PC-9 (cell line): ENCODE results near the gene TEX51. TPM values are rescaled to one million over a fixed set of nuclear protein-coding genes. Genes with fewer than 3 reads are reported as not detected.

Experiments used
- BruUV-seq: library from RNA; stranded (reverse); fragments of 400-500 nt; replicated peaks from 2 replicates; lab custom pipeline; 2021; lab: Mats Ljungman, UMichigan
- CTCF ChIA-PET: fragments of 300-600 bp; sonication (Branson Sonifier 250); formaldehyde crosslinking; loops from one replicate; lab custom pipeline; 2022; ENCODE audit warnings: antibody characterized with exemption; lab: Charles Lee
- POLR2A ChIA-PET: fragments of 300-600 bp; sonication (Branson Sonifier 250); formaldehyde crosslinking; loops from one replicate; lab custom pipeline; 2022; ENCODE audit warnings: antibody characterized with exemption; ENCODE audit not compliant: unreplicated experiment; lab: Charles Lee
- DNase-seq, 2 experiments: peaks; one replicate each; pipeline versions ENCODE4 v3.0.0 to v3.0.0-alpha.2; 2015 to 2022; ENCODE audit warnings: mixed read lengths in 1 of 2
- H2AFZ ChIP-seq: fragments of 200-600 bp; sonication (generic); 2 replicates; pipeline ENCODE4 v1.8.1; 2017; ENCODE audit warnings: antibody characterized with exemption
- H3F3A ChIP-seq: fragments of 200-600 bp; sonication (generic); 2 replicates; pipeline ENCODE4 v1.8.1; 2017; ENCODE audit warnings: antibody characterized with exemption, mild to moderate bottlenecking, low read depth; ENCODE audit not compliant: insufficient read depth
- H3K27ac ChIP-seq: fragments of 200-600 bp; sonication (generic); 2 replicates; pipeline ENCODE4 v1.6.1; 2016; ENCODE audit warnings: mixed run types
- H3K27me3 ChIP-seq: fragments of 200-600 bp; sonication (generic); 2 replicates; pipeline ENCODE4 v1.6.1; 2016; ENCODE audit warnings: low read depth, mixed run types; ENCODE audit not compliant: insufficient read depth
- H3K36me3 ChIP-seq: fragments of 200-600 bp; sonication (generic); 2 replicates; pipeline ENCODE4 v1.6.1; 2016; ENCODE audit warnings: low read depth, mixed run types
- H3K4me1 ChIP-seq: fragments of 200-600 bp; sonication (generic); replicated peaks from 2 replicates; pipeline ENCODE4 v1.6.1; 2016; ENCODE audit warnings: mixed run types; ENCODE audit not compliant: insufficient read depth
- H3K4me2 ChIP-seq: fragments of 200-600 bp; sonication (generic); 2 replicates; pipeline ENCODE4 v1.6.1; 2017; ENCODE audit warnings: mixed run types
- H3K4me3 ChIP-seq: fragments of 200-600 bp; sonication (generic); 2 replicates; pipeline ENCODE4 v1.6.1; 2016; ENCODE audit warnings: mixed run types
- H3K79me2 ChIP-seq: fragments of 200-600 bp; sonication (generic); 2 replicates; pipeline ENCODE4 v1.6.1; 2017; ENCODE audit warnings: low read depth, mixed run types
- H3K9me2 ChIP-seq: fragments of 200-600 bp; sonication (generic); 2 replicates; pipeline ENCODE4 v1.8.1; 2017; ENCODE audit warnings: mild to moderate bottlenecking; ENCODE audit not compliant: insufficient read depth
- H3K9me3 ChIP-seq: fragments of 200-600 bp; sonication (generic); 2 replicates; pipeline ENCODE4 v1.8.1; 2016; ENCODE audit warnings: low read depth; ENCODE audit not compliant: insufficient read depth
- H4K20me1 ChIP-seq: fragments of 200-600 bp; sonication (generic); 2 replicates; pipeline ENCODE4 v1.8.1; 2017; ENCODE audit not compliant: insufficient read depth
- CTCF ChIP-seq: fragments of 200-600 bp; sonication (generic); conservative IDR thresholded peaks from 2 replicates; pipeline ENCODE4 v1.6.1; 2017; ENCODE audit warnings: mixed run types, antibody characterized with exemption, mild to moderate bottlenecking, moderate library complexity
- EZH2 ChIP-seq: fragments of 200-600 bp; sonication (generic); IDR thresholded peaks from 2 replicates; pipeline ENCODE4 v1.8.0; 2017; ENCODE audit warnings: antibody characterized with exemption, low read depth
- intact Hi-C: fragments of 100-400 bp; cut with micrococcal nuclease; formaldehyde crosslinking; loops from one replicate; pipeline ENCODE4 v1.10.0; 2022; ENCODE audit not compliant: unreplicated experiment
- total RNA-seq: library from RNA; stranded (reverse); gene quantifications from 2 replicates; pipeline ENCODE4 v1.2.3, GENCODE V29; 2021

The TEX51 gene
- total RNA-seq, 1 experiment from 2014 or later, result not detected

GRCh38 chr2:126942427-126943203 is 43.9 kb downstream of the TEX51 start:
- POLR2A ChIA-PET, result no interaction called here
- CTCF ChIA-PET, result no interaction called here
- Histone ChIP-seq H3K9me2 (no peaks in the 10 kb centered on the region), H3K4me2 (no peak overlapping the region), H3K4me3 (no peak overlapping the region), H4K20me1 (no peaks in the 10 kb centered on the region), H3K4me1 (no peaks in the 10 kb centered on the region), H3K36me3 (no peaks in the 10 kb centered on the region), H3K27me3 (peaks cover 96% of the 10 kb centered on the region), H3F3A (no peaks in the 10 kb centered on the region), H3K79me2 (no peaks in the 10 kb centered on the region), H2AFZ (no peak overlapping the region), H3K9me3 (peaks cover 12% of the 10 kb centered on the region; the same call in 1 of the 2 replicates), H3K27ac (no peak overlapping the region)
- intact Hi-C loops, result no loop called here
- TF ChIP-seq EZH2 (no peak), CTCF (no peak)
- no TSS peak for BruUV-seq
- no peak for DNase-seq

GRCh38 chr2:126943612-126944348 is 45.1 kb downstream of the TEX51 start:
- Histone ChIP-seq H3K9me3 (peaks cover 12% of the 10 kb centered on the region; the same call in 1 of the 2 replicates), H3K27ac (no peak overlapping the region), H3K4me1 (no peaks in the 10 kb centered on the region), H3K9me2 (no peaks in the 10 kb centered on the region), H4K20me1 (no peaks in the 10 kb centered on the region), H3F3A (no peaks in the 10 kb centered on the region), H3K79me2 (no peaks in the 10 kb centered on the region), H3K4me3 (no peak overlapping the region), H3K36me3 (no peaks in the 10 kb centered on the region), H3K27me3 (peaks cover 96% of the 10 kb centered on the region), H2AFZ (no peak overlapping the region), H3K4me2 (no peak overlapping the region)
- POLR2A ChIA-PET, result no interaction called here
- TF ChIP-seq EZH2 (no peak), CTCF (no peak)
- no peak for DNase-seq
- CTCF ChIA-PET, result no interaction called here
- intact Hi-C loops, result no loop called here
- BruUV-seq, result no TSS peak

- no peak overlapping the region for H3K4me2 ChIP-seq
- TF ChIP-seq CTCF (no peak), EZH2 (no peak)
- H3K27ac ChIP-seq, result no peak overlapping the region
- no peaks in the 10 kb centered on the region for H3K9me2 ChIP-seq
- CTCF ChIA-PET, result no interaction called here
- intact Hi-C loops, result no loop called here
- peaks cover 96% of the 10 kb centered on the region for H3K27me3 ChIP-seq
- H3K4me3 ChIP-seq, result no peak overlapping the region
- H3K36me3 ChIP-seq, result no peaks in the 10 kb centered on the region
- POLR2A ChIA-PET, result no interaction called here
- no peaks in the 10 kb centered on the region for H3F3A ChIP-seq
- H3K79me2 ChIP-seq, result no peaks in the 10 kb centered on the region
- H2AFZ ChIP-seq, result no peak overlapping the region
- BruUV-seq, result no TSS peak
- no peaks in the 10 kb centered on the region for H3K4me1 ChIP-seq
- H3K9me3 ChIP-seq, result peaks cover 12% of the 10 kb centered on the region; the same call in 1 of the 2 replicates
- no peak for DNase-seq
- H4K20me1 ChIP-seq, result no peaks in the 10 kb centered on the region
Observed at GRCh38 chr2:126945118-126945517, 46.4 kb downstream of the TEX51 start.
